GM12873 (cell line): Measurements from ENCODE around the gene STAM.

Experiments
- CTCF ChIP-seq: IDR thresholded peaks from 2 replicates; pipeline ENCODE4 v1.5.1; 2012; ENCODE audit warnings: low read depth, mild to moderate bottlenecking, moderate library complexity, low read length, control low read depth; ENCODE audit not compliant: insufficient read depth; ENCODE audit errors: missing control alignments

Gene STAM

GRCh38 chr10:17734432-17735080 is 90.6 kb downstream of the STAM start:
- no peak for TF ChIP-seq CTCF

GRCh38 chr10:17735166-17735941 is 91.4 kb downstream of the STAM start:
- no peak for TF ChIP-seq CTCF

- TF ChIP-seq CTCF = no peak
Measured at GRCh38 chr10:17736223-17736622, 92.3 kb downstream of the STAM start.

- peak; percentile 53 for TF ChIP-seq CTCF
Measured at GRCh38 chr10:17737027-17737965, 93.3 kb downstream of the STAM start.

- TF ChIP-seq CTCF = no peak
Measured at GRCh38 chr10:17740668-17741067, 96.7 kb downstream of the STAM start.

GRCh38 chr10:17742918-17743317 is 99.0 kb downstream of the STAM start:
- TF ChIP-seq CTCF = peak; percentile 80

GRCh38 chr10:17743437-17743836 is 99.5 kb downstream of the STAM start:
- TF ChIP-seq CTCF = no peak
